ENCODE data around the gene SPAG16. TPM values are rescaled to one million over a fixed set of nuclear protein-coding genes. Genes with fewer than 3 reads are reported as not detected.

Gene SPAG16
- total RNA-seq, 3 donors from 2014 or later: 25.3 to 42.0 (median 41.7) TPM

- H3K36me3 ChIP-seq: no peaks in the 10 kb centered on the region
- no peaks in the 10 kb centered on the region for H3K4me1 ChIP-seq
- intact Hi-C loops (cut with DNase I; ENCODE audit: low total_unique reads): no loop called here
- TF ChIP-seq CTCF (IDR thresholded peaks at IDR 0.05): no peak
- no peak for TF ChIP-seq POLR2A (IDR thresholded peaks at IDR 0.05)
- no peak for TF ChIP-seq POLR2AphosphoS5 (IDR thresholded peaks at IDR 0.05)
- H3K9me3 ChIP-seq: no peaks in the 10 kb centered on the region
- DNase-seq (ENCODE audit: low spot score in 2 of 2): no peak
- no peaks in the 10 kb centered on the region for H3K27me3 ChIP-seq
- H3K4me3 ChIP-seq: no peak overlapping the region
- no peak overlapping the region for H3K27ac ChIP-seq
Measured at GRCh38 chr2:214103276-214104001, 819.2 kb downstream of the SPAG16 start.

GRCh38 chr2:214104219-214104618, 820.0 kb downstream of the SPAG16 start:
- no peaks in the 10 kb centered on the region for H3K36me3 ChIP-seq
- no peak for DNase-seq (ENCODE audit: low spot score in 2 of 2)
- TF ChIP-seq POLR2A (IDR thresholded peaks at IDR 0.05): no peak
- TF ChIP-seq POLR2AphosphoS5 (IDR thresholded peaks at IDR 0.05): no peak
- TF ChIP-seq CTCF (IDR thresholded peaks at IDR 0.05): no peak
- H3K4me1 ChIP-seq: no peaks in the 10 kb centered on the region
- intact Hi-C loops (cut with DNase I; ENCODE audit: low total_unique reads): no loop called here
- H3K9me3 ChIP-seq: no peaks in the 10 kb centered on the region
- no peak overlapping the region for H3K27ac ChIP-seq
- no peak overlapping the region for H3K4me3 ChIP-seq
- no peaks in the 10 kb centered on the region for H3K27me3 ChIP-seq

GRCh38 chr2:214104967-214105366, 820.7 kb downstream of the SPAG16 start:
- Histone ChIP-seq H3K9me3 (no peaks in the 10 kb centered on the region), H3K27ac (no peak overlapping the region), H3K27me3 (no peaks in the 10 kb centered on the region), H3K36me3 (no peaks in the 10 kb centered on the region), H3K4me1 (no peaks in the 10 kb centered on the region), H3K4me3 (no peak overlapping the region)
- no peak for TF ChIP-seq POLR2A (IDR thresholded peaks at IDR 0.05)
- no peak for TF ChIP-seq CTCF (IDR thresholded peaks at IDR 0.05)
- TF ChIP-seq POLR2AphosphoS5 (IDR thresholded peaks at IDR 0.05): no peak
- no peak for DNase-seq (ENCODE audit: low spot score in 2 of 2)
- intact Hi-C loops (cut with DNase I; ENCODE audit: low total_unique reads): loop anchor here (5.0 kb wide), 1 partner anchor 183 kb away; no protein-coding TSS in a partner anchor

- Histone ChIP-seq H3K36me3 (no peaks in the 10 kb centered on the region), H3K27me3 (no peaks in the 10 kb centered on the region), H3K4me1 (no peaks in the 10 kb centered on the region), H3K9me3 (no peaks in the 10 kb centered on the region), H3K27ac (no peak overlapping the region), H3K4me3 (no peak overlapping the region)
- TF ChIP-seq POLR2A (IDR thresholded peaks at IDR 0.05) (no peak), POLR2AphosphoS5 (IDR thresholded peaks at IDR 0.05) (no peak), CTCF (IDR thresholded peaks at IDR 0.05) (no peak)
- intact Hi-C loops (cut with DNase I; ENCODE audit: low total_unique reads): loop anchor here (5.0 kb wide), 1 partner anchor 185 kb away; no protein-coding TSS in a partner anchor
- DNase-seq (ENCODE audit: low spot score in 2 of 2): no peak
Measured at GRCh38 chr2:214107726-214108125, 823.5 kb downstream of the SPAG16 start.

GRCh38 chr2:214108598-214108997, 824.3 kb downstream of the SPAG16 start:
- Histone ChIP-seq H3K4me1 (no peaks in the 10 kb centered on the region), H3K4me3 (no peak overlapping the region), H3K27me3 (no peaks in the 10 kb centered on the region), H3K36me3 (no peaks in the 10 kb centered on the region), H3K27ac (no peak overlapping the region), H3K9me3 (no peaks in the 10 kb centered on the region)
- DNase-seq (ENCODE audit: low spot score in 2 of 2): no peak
- TF ChIP-seq POLR2A (IDR thresholded peaks at IDR 0.05): no peak
- TF ChIP-seq CTCF (IDR thresholded peaks at IDR 0.05): no peak
- no peak for TF ChIP-seq POLR2AphosphoS5 (IDR thresholded peaks at IDR 0.05)
- intact Hi-C loops (cut with DNase I; ENCODE audit: low total_unique reads): loop anchor here (5.0 kb wide), 1 partner anchor 186 kb away; no protein-coding TSS in a partner anchor

Data from breast epithelium (tissue), 4 donors.